ENCODE data around the gene DTD1. TPM values are rescaled to one million over a fixed set of nuclear protein-coding genes. Genes with fewer than 3 reads are reported as not detected.

The DTD1 gene
- total RNA-seq, 1 experiment from 2014 or later: 16.6 TPM

- TF ChIP-seq, protein P1, sequence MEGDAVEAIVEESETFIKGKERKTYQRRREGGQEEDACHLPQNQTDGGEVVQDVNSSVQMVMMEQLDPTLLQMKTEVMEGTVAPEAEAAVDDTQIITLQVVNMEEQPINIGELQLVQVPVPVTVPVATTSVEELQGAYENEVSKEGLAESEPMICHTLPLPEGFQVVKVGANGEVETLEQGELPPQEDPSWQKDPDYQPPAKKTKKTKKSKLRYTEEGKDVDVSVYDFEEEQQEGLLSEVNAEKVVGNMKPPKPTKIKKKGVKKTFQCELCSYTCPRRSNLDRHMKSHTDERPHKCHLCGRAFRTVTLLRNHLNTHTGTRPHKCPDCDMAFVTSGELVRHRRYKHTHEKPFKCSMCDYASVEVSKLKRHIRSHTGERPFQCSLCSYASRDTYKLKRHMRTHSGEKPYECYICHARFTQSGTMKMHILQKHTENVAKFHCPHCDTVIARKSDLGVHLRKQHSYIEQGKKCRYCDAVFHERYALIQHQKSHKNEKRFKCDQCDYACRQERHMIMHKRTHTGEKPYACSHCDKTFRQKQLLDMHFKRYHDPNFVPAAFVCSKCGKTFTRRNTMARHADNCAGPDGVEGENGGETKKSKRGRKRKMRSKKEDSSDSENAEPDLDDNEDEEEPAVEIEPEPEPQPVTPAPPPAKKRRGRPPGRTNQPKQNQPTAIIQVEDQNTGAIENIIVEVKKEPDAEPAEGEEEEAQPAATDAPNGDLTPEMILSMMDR (conservative IDR thresholded peaks at IDR 0.05; ENCODE audit: low read depth, low read length): no peak
- TF ChIP-seq EZH2 (IDR thresholded peaks at IDR 0.05; ENCODE audit: borderline replicate concordance, low read depth, low read length, poor library complexity, severe bottlenecking): no peak
- H3K27me3 ChIP-seq (replicated peaks; ENCODE audit: insufficient read depth, low read depth, low read length, poor library complexity): peaks cover 6% of the 10 kb centered on the region
- no TSS peak for BruUV-seq (replicated peaks)
- CTCF ChIA-PET: no interaction called here
- H3K9me3 ChIP-seq (ENCODE audit: low read depth, low read length, poor library complexity, severe bottlenecking): no peaks in the 10 kb centered on the region
- POLR2A ChIA-PET (ENCODE audit: low non-redundant PET): no interaction called here
- no peak overlapping the region for H3K27ac ChIP-seq (ENCODE audit: low read depth, low read length, poor library complexity, severe bottlenecking)
- no peaks in the 10 kb centered on the region for H3K36me3 ChIP-seq (ENCODE audit: insufficient read depth, low read length, poor library complexity, severe bottlenecking)
- intact Hi-C loops (cut with micrococcal nuclease; ENCODE audit: unreplicated experiment): no loop called here
- DNase-seq (ENCODE audit: low spot score): no peak
- H3K4me3 ChIP-seq (ENCODE audit: low read depth, low read length, poor library complexity, severe bottlenecking): no peak overlapping the region
- no peaks in the 10 kb centered on the region for H3K4me1 ChIP-seq (ENCODE audit: insufficient read depth, low read length, poor library complexity, severe bottlenecking)
These were observed 220.9 kb downstream of the DTD1 start for GRCh38 chr20:18808712-18809111.

- Histone ChIP-seq H3K4me1 (ENCODE audit: insufficient read depth, low read length, poor library complexity, severe bottlenecking) (no peaks in the 10 kb centered on the region), H3K36me3 (ENCODE audit: insufficient read depth, low read length, poor library complexity, severe bottlenecking) (no peaks in the 10 kb centered on the region), H3K4me3 (ENCODE audit: low read depth, low read length, poor library complexity, severe bottlenecking) (no peak overlapping the region), H3K27ac (ENCODE audit: low read depth, low read length, poor library complexity, severe bottlenecking) (no peak overlapping the region), H3K27me3 (replicated peaks; ENCODE audit: insufficient read depth, low read depth, low read length, poor library complexity) (peaks cover 6% of the 10 kb centered on the region), H3K9me3 (ENCODE audit: low read depth, low read length, poor library complexity, severe bottlenecking) (no peaks in the 10 kb centered on the region)
- no peak for DNase-seq (ENCODE audit: low spot score)
- POLR2A ChIA-PET (ENCODE audit: low non-redundant PET): no interaction called here
- intact Hi-C loops (cut with micrococcal nuclease; ENCODE audit: unreplicated experiment): no loop called here
- TF ChIP-seq EZH2 (IDR thresholded peaks at IDR 0.05; ENCODE audit: borderline replicate concordance, low read depth, low read length, poor library complexity, severe bottlenecking): no peak
- TF ChIP-seq, protein P1 (conservative IDR thresholded peaks at IDR 0.05; ENCODE audit: low read depth, low read length): no peak
- CTCF ChIA-PET: no interaction called here
- BruUV-seq (replicated peaks): no TSS peak
These were observed 223.3 kb downstream of the DTD1 start for GRCh38 chr20:18811186-18811585.

GRCh38 chr20:18811904-18812303, 224.1 kb downstream of the DTD1 start:
- CTCF ChIA-PET: no interaction called here
- TF ChIP-seq, protein P1 (conservative IDR thresholded peaks at IDR 0.05; ENCODE audit: low read depth, low read length): no peak
- TF ChIP-seq EZH2 (IDR thresholded peaks at IDR 0.05; ENCODE audit: borderline replicate concordance, low read depth, low read length, poor library complexity, severe bottlenecking): no peak
- BruUV-seq (replicated peaks): no TSS peak

More at GRCh38 chr20:18811904-18812303, 224.1 kb downstream of the DTD1 start:
- POLR2A ChIA-PET (ENCODE audit: low non-redundant PET): no interaction called here
- Histone ChIP-seq H3K27me3 (replicated peaks; ENCODE audit: insufficient read depth, low read depth, low read length, poor library complexity) (peaks cover 6% of the 10 kb centered on the region), H3K9me3 (ENCODE audit: low read depth, low read length, poor library complexity, severe bottlenecking) (no peaks in the 10 kb centered on the region), H3K27ac (ENCODE audit: low read depth, low read length, poor library complexity, severe bottlenecking) (no peak overlapping the region), H3K4me1 (ENCODE audit: insufficient read depth, low read length, poor library complexity, severe bottlenecking) (no peaks in the 10 kb centered on the region), H3K4me3 (ENCODE audit: low read depth, low read length, poor library complexity, severe bottlenecking) (no peak overlapping the region), H3K36me3 (ENCODE audit: insufficient read depth, low read length, poor library complexity, severe bottlenecking) (no peaks in the 10 kb centered on the region)
- intact Hi-C loops (cut with micrococcal nuclease; ENCODE audit: unreplicated experiment): no loop called here
- no peak for DNase-seq (ENCODE audit: low spot score)

Data from A673 (cell line).